HepG2 (cell line): ENCODE measurements around the gene SYS1. TPM values are rescaled to one million over a fixed set of nuclear protein-coding genes. Genes with fewer than 3 reads are reported as not detected.

Source experiments
- FOSL2 ChIP-seq: sonication (generic); formaldehyde crosslinking; IDR thresholded peaks from 2 replicates; pipeline ENCODE4 v1.4.0; 2020; ENCODE audit warnings: missing genetic modification reagents
- FOXA1 ChIP-seq, 2 experiments: fragments of 450-650 bp in 1 of 2; sonication (generic) in 1 of 2; formaldehyde crosslinking in 1 of 2; IDR thresholded peaks; 2 replicates each; pipeline versions ENCODE4 v1.4.0 to v1.6.1; 2016 to 2020; ENCODE audit warnings: missing genetic modification reagents in 1 of 2
- HNF4A ChIP-seq: sonication (generic); formaldehyde crosslinking; IDR thresholded peaks from 2 replicates; pipeline ENCODE4 v1.4.0; 2020; ENCODE audit warnings: missing genetic modification reagents
- KAT7 ChIP-seq: IDR thresholded peaks from 2 replicates; pipeline ENCODE4 v1.6.1; 2018; ENCODE audit warnings: borderline replicate concordance, missing compliant biosample characterization
- SMYD3 ChIP-seq: sonication (generic); formaldehyde crosslinking; IDR thresholded peaks from 2 replicates; pipeline ENCODE4 v1.8.1; 2023; ENCODE audit warnings: mild to moderate bottlenecking, missing genetic modification reagents
- SRSF9 ChIP-seq: fragments of 200-400 bp; formaldehyde crosslinking; IDR thresholded peaks from 2 replicates; pipeline ENCODE4 v1.6.1; 2018; ENCODE audit warnings: borderline replicate concordance, mild to moderate bottlenecking, low read depth, low read length; ENCODE audit not compliant: insufficient read depth, poor library complexity, severe bottlenecking
- TRIM24 ChIP-seq: sonication (generic); formaldehyde crosslinking; IDR thresholded peaks from 2 replicates; pipeline ENCODE4 v1.8.0; 2022; ENCODE audit warnings: mild to moderate bottlenecking, missing genetic modification reagents
- polyA plus RNA-seq, 8 experiments: library from polyadenylated mRNA; depleted of rRNA in 3 of 8; stranded (reverse) in 7 of 8; unstranded in 1 of 8; fragments of >200 nt; fragmentation: Illumina TruSeq in 4 of 8; extraction: Trizol in 4 of 8; gene quantifications; 2 replicates each; pipeline versions ENCODE4 v1.2.1 to v1.2.3, GENCODE V29; 2011 to 2016; ENCODE audit warnings: low read depth in 4 of 8, missing spikeins in 1 of 8, mixed read lengths in 1 of 8; ENCODE audit not compliant: insufficient read depth in 1 of 8
- total RNA-seq, 5 experiments: library from RNA; depleted of rRNA; stranded (reverse); fragments of >200 nt; fragmentation: Illumina TruSeq; extraction: Trizol; gene quantifications; 2 replicates each; pipeline ENCODE4 v1.2.3, GENCODE V29; 2016; ENCODE audit warnings: low read depth in 1 of 5
- TF ChIP-seq, protein P1 (sequence below): sonication (generic); formaldehyde crosslinking; IDR thresholded peaks from 2 replicates; pipeline ENCODE4 v1.4.0; 2020; ENCODE audit warnings: mild to moderate bottlenecking, missing genetic modification reagents
- TF ChIP-seq, protein P2 (sequence below): sonication (generic); formaldehyde crosslinking; IDR thresholded peaks from 2 replicates; pipeline ENCODE4 v1.4.0; 2020; ENCODE audit warnings: mild to moderate bottlenecking, missing genetic modification reagents
- TF ChIP-seq, protein P3 (sequence below): sonication (generic); formaldehyde crosslinking; IDR thresholded peaks from 2 replicates; pipeline ENCODE4 v1.4.0; 2020; ENCODE audit warnings: missing genetic modification reagents
- TF ChIP-seq, protein P4 (sequence below): sonication (generic); formaldehyde crosslinking; IDR thresholded peaks from 2 replicates; pipeline ENCODE4 v1.4.0; 2020; ENCODE audit warnings: low read depth, mild to moderate bottlenecking, missing genetic modification reagents
- TF ChIP-seq, protein P5 (sequence below): sonication (generic); formaldehyde crosslinking; IDR thresholded peaks from 2 replicates; pipeline ENCODE4 v1.8.0; 2023; ENCODE audit warnings: mild to moderate bottlenecking, missing genetic modification reagents
- TF ChIP-seq, protein P6 (sequence below), 2 experiments: sonication (generic) in 1 of 2; formaldehyde crosslinking in 1 of 2; IDR thresholded peaks; 2 replicates each; pipeline versions ENCODE4 v1.4.0 to v1.6.1; 2018 to 2020; ENCODE audit warnings: missing genetic modification reagents in 2 of 2, borderline replicate concordance in 1 of 2, low read depth in 1 of 2, mild to moderate bottlenecking in 1 of 2, missing biosample characterization in 1 of 2

SYS1 gene
- total and polyA plus RNA-seq, 2 of the 13 experiments (the other 11 are each of a cell fraction or from before 2014, with no cell fraction given), result 38.3 to 65.6 TPM

DNA sequence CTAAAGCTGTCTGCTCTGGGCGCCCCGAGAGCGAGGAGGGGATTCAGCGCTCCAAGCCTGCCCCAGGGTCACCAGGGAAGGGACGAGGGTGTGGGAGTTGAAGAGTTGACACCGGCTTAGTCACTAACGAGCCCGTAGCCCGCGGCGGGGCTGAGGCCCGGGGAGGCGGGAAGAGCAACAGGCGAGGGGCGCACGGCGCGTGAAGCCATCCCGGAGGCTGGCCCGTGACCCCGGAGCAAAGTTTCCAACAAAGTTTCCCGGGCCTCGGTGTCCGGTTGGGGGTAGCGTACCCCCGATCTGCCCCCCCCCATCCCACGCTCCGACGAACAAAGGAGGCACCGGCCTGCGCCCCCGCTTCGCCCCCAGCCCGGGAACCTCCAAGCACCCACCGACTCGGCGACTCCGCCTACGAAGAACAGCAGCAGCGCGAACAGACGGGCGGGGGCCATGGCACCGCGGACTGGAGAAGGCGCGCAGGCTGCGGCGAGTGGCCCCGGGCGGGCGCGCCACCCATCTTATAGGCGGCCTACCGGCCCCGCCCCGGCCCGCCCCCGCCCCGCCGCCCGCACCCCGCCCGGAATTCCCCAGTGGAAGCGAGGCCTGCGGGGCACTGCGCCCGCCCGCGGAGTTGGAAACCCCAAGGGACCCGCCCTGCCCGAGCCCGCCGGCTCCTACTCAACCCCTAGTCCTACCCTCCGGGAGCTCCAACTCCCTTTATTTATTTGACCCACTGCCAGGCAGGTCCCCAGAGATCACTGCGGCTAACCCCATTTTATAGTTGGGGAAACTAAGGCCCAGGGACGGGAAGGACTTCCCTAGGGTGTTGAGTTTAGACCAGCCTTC, 14.8 kb upstream of the SYS1 start, which contains the start of gene SDC4 (continued):
- TF ChIP-seq SMYD3 (CRISPR knock-in tag) (no peak), FOSL2 (CRISPR knock-in tag) (peak; percentile 62; the same call in 1 of the 2 replicates), TRIM24 (CRISPR knock-in tag) (no peak), KAT7 (CRISPR knock-in tag) (no peak), FOXA1 (IDR thresholded peaks at IDR 0.05) (no peak), FOXA1 (CRISPR knock-in tag; IDR thresholded peaks at IDR 0.05) (no peak), SRSF9 (no peak), HNF4A (peak; percentile 7; the same call in 1 of the 2 replicates)
- TF ChIP-seq, protein P1, sequence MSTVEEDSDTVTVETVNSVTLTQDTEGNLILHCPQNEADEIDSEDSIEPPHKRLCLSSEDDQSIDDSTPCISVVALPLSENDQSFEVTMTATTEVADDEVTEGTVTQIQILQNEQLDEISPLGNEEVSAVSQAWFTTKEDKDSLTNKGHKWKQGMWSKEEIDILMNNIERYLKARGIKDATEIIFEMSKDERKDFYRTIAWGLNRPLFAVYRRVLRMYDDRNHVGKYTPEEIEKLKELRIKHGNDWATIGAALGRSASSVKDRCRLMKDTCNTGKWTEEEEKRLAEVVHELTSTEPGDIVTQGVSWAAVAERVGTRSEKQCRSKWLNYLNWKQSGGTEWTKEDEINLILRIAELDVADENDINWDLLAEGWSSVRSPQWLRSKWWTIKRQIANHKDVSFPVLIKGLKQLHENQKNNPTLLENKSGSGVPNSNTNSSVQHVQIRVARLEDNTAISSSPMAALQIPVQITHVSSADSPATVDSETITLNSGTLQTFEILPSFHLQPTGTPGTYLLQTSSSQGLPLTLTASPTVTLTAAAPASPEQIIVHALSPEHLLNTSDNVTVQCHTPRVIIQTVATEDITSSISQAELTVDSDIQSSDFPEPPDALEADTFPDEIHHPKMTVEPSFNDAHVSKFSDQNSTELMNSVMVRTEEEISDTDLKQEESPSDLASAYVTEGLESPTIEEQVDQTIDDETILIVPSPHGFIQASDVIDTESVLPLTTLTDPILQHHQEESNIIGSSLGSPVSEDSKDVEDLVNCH (CRISPR knock-in tag), result no peak
- TF ChIP-seq, protein P2, sequence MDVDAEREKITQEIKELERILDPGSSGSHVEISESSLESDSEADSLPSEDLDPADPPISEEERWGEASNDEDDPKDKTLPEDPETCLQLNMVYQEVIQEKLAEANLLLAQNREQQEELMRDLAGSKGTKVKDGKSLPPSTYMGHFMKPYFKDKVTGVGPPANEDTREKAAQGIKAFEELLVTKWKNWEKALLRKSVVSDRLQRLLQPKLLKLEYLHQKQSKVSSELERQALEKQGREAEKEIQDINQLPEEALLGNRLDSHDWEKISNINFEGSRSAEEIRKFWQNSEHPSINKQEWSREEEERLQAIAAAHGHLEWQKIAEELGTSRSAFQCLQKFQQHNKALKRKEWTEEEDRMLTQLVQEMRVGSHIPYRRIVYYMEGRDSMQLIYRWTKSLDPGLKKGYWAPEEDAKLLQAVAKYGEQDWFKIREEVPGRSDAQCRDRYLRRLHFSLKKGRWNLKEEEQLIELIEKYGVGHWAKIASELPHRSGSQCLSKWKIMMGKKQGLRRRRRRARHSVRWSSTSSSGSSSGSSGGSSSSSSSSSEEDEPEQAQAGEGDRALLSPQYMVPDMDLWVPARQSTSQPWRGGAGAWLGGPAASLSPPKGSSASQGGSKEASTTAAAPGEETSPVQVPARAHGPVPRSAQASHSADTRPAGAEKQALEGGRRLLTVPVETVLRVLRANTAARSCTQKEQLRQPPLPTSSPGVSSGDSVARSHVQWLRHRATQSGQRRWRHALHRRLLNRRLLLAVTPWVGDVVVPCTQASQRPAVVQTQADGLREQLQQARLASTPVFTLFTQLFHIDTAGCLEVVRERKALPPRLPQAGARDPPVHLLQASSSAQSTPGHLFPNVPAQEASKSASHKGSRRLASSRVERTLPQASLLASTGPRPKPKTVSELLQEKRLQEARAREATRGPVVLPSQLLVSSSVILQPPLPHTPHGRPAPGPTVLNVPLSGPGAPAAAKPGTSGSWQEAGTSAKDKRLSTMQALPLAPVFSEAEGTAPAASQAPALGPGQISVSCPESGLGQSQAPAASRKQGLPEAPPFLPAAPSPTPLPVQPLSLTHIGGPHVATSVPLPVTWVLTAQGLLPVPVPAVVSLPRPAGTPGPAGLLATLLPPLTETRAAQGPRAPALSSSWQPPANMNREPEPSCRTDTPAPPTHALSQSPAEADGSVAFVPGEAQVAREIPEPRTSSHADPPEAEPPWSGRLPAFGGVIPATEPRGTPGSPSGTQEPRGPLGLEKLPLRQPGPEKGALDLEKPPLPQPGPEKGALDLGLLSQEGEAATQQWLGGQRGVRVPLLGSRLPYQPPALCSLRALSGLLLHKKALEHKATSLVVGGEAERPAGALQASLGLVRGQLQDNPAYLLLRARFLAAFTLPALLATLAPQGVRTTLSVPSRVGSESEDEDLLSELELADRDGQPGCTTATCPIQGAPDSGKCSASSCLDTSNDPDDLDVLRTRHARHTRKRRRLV (CRISPR knock-in tag), result no peak
- TF ChIP-seq, protein P3, sequence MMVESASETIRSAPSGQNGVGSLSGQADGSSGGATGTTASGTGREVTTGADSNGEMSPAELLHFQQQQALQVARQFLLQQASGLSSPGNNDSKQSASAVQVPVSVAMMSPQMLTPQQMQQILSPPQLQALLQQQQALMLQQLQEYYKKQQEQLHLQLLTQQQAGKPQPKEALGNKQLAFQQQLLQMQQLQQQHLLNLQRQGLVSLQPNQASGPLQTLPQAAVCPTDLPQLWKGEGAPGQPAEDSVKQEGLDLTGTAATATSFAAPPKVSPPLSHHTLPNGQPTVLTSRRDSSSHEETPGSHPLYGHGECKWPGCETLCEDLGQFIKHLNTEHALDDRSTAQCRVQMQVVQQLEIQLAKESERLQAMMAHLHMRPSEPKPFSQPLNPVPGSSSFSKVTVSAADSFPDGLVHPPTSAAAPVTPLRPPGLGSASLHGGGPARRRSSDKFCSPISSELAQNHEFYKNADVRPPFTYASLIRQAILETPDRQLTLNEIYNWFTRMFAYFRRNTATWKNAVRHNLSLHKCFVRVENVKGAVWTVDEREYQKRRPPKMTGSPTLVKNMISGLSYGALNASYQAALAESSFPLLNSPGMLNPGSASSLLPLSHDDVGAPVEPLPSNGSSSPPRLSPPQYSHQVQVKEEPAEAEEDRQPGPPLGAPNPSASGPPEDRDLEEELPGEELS (CRISPR knock-in tag), result no peak; the same call in 1 of the 2 replicates
- TF ChIP-seq, protein P4, sequence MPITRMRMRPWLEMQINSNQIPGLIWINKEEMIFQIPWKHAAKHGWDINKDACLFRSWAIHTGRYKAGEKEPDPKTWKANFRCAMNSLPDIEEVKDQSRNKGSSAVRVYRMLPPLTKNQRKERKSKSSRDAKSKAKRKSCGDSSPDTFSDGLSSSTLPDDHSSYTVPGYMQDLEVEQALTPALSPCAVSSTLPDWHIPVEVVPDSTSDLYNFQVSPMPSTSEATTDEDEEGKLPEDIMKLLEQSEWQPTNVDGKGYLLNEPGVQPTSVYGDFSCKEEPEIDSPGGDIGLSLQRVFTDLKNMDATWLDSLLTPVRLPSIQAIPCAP (CRISPR knock-in tag), result no peak; the same call in 1 of the 2 replicates
- TF ChIP-seq, protein P5, sequence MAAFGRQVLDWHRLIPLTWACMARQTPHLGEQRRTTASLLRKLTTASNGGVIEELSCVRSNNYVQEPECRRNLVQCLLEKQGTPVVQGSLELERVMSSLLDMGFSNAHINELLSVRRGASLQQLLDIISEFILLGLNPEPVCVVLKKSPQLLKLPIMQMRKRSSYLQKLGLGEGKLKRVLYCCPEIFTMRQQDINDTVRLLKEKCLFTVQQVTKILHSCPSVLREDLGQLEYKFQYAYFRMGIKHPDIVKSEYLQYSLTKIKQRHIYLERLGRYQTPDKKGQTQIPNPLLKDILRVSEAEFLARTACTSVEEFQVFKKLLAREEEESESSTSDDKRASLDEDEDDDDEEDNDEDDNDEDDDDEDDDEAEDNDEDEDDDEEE (CRISPR knock-in tag), result peak; percentile 61; the same call in 1 of the 2 replicates
- TF ChIP-seq, protein P6, sequence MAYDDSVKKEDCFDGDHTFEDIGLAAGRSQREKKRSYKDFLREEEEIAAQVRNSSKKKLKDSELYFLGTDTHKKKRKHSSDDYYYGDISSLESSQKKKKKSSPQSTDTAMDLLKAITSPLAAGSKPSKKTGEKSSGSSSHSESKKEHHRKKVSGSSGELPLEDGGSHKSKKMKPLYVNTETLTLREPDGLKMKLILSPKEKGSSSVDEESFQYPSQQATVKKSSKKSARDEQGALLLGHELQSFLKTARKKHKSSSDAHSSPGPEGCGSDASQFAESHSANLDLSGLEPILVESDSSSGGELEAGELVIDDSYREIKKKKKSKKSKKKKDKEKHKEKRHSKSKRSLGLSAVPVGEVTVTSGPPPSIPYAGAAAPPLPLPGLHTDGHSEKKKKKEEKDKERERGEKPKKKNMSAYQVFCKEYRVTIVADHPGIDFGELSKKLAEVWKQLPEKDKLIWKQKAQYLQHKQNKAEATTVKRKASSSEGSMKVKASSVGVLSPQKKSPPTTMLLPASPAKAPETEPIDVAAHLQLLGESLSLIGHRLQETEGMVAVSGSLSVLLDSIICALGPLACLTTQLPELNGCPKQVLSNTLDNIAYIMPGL (CRISPR knock-in tag; IDR thresholded peaks at IDR 0.05; ENCODE audit: borderline replicate concordance in 1 of 2, low read depth in 1 of 2), result peak in 1 of 2 experiments; percentile 62; a peak in 1 of 4 replicates
